ENCODE data around the gene STAC3. TPM values are rescaled to one million over a fixed set of nuclear protein-coding genes. Genes with fewer than 3 reads are reported as not detected.

STAC3 gene
- total RNA-seq, 4 donors from 2014 or later = 459 to 1,596 (median 855) TPM

DNA sequence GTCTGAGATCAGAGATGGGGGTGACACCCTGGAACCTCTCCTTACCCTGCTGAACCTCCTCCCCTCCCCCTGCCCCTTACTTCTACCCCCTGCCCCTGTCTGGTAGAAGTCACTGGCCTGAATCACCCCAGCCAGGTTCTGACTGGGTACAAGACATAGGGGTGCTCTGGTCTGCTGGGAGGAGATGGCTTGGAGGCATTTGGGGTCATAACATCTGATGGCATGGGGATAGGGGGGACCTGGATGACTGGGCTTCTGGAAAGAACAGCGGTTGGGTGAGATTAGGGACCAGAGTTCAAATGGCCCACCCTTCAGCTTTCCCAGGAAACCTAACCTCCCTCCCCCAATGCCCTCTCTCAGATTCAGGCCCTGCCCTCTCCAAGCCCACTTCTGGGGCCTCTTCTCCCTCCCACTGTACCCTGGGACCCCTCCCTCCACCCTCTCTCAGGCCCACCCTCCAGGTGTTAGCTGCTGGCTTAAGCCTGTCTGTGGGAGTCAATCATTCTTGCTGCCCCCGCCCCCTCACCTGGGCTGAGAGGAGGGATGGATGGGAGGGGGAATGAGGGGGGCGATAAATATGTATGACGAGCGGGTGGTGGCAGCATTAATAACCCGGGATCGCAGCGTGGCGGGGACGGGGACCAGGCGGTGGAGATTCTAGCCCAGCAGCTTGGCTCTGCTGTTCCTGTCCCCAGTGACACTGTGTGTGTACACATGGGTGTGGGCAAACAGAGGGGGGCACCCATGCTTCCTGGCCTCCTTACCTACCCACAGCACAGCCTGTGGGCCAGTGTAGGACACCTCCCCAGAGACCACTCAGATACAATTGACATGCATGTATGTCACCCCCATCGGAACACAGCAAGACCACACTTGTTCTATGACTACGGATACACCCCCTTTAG lies 28.4 kb downstream of the STAC3 start:
- Histone ChIP-seq H3K4me1 (peaks cover 0 to 1% of the 10 kb centered on the region in 2 donors), H3K27ac (no peak overlapping the region), H3K36me3 (no peaks in the 10 kb centered on the region), H3K4me3 (no peak overlapping the region), H3K9me3 (no peaks in the 10 kb centered on the region), H3K27me3 (peaks cover 70 to 88% (median 71%) of the 10 kb centered on the region in 3 donors)
- ATAC-seq = no peak
- intact Hi-C loops (cut with DNase I; ENCODE audit: low total_unique reads) = no loop called here
- DNase-seq = no peak
- no peak for TF ChIP-seq POLR2A (IDR thresholded peaks at IDR 0.05)
- TF ChIP-seq, protein P1, sequence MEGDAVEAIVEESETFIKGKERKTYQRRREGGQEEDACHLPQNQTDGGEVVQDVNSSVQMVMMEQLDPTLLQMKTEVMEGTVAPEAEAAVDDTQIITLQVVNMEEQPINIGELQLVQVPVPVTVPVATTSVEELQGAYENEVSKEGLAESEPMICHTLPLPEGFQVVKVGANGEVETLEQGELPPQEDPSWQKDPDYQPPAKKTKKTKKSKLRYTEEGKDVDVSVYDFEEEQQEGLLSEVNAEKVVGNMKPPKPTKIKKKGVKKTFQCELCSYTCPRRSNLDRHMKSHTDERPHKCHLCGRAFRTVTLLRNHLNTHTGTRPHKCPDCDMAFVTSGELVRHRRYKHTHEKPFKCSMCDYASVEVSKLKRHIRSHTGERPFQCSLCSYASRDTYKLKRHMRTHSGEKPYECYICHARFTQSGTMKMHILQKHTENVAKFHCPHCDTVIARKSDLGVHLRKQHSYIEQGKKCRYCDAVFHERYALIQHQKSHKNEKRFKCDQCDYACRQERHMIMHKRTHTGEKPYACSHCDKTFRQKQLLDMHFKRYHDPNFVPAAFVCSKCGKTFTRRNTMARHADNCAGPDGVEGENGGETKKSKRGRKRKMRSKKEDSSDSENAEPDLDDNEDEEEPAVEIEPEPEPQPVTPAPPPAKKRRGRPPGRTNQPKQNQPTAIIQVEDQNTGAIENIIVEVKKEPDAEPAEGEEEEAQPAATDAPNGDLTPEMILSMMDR (IDR thresholded peaks at IDR 0.05 in 4 of 5, conservative IDR thresholded peaks at IDR 0.05 in 1 of 5) = no peak
- in situ Hi-C loops (cut with MboI; ENCODE audit: low sequenced_read_pairs in 4 of 4) = no loop called here

DNA sequence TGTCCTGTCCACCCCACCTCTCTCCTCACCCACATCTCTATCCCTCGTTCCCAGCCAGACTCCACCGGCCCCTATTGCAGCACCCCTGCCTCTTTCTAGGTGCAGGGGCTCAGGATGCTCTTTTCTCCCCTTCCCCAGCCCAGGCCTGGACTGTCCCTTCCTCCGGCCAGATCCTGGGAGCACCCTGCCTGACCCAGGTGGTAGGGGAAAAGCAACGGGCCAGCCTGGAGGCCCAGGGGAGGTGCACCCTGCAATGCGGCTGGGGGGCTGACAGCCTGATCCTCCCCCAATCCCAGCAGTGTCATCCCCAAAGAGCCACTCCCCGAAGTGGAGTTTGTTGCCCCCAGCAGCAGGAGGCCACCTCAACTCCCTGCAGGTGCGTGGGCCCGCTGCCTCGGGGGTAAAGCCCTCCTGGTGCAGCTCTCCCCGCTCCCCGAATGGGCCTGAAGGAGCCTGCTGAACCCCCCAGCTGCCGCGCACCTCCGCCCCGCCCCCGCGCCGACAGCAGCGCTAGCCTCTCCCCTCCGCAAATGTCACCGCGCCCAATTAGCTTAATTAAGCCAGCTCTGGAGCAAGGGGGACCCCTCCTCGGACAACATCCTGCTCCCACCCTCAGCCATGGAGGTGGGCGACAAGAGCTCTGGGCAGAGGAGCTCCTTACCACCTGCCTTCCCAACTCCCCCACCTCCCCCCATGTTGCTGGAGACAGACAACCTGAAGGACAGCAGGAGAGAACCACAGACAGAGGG lies 29.6 kb downstream of the STAC3 start:
- in situ Hi-C loops (cut with MboI; ENCODE audit: low sequenced_read_pairs in 4 of 4) = no loop called here
- Histone ChIP-seq H3K27me3 (peaks cover 73 to 91% (median 76%) of the 10 kb centered on the region in 3 donors), H3K4me1 (peaks cover 0 to 10% of the 10 kb centered on the region in 2 donors), H3K36me3 (no peaks in the 10 kb centered on the region), H3K9me3 (no peaks in the 10 kb centered on the region), H3K27ac (no peak overlapping the region), H3K4me3 (no peak overlapping the region)
- intact Hi-C loops (cut with DNase I; ENCODE audit: low total_unique reads) = no loop called here
- ATAC-seq = no peak
- no peak for TF ChIP-seq POLR2A (IDR thresholded peaks at IDR 0.05)
- TF ChIP-seq, protein P1 (IDR thresholded peaks at IDR 0.05 in 4 of 5, conservative IDR thresholded peaks at IDR 0.05 in 1 of 5) = no peak
- DNase-seq = no peak

DNA sequence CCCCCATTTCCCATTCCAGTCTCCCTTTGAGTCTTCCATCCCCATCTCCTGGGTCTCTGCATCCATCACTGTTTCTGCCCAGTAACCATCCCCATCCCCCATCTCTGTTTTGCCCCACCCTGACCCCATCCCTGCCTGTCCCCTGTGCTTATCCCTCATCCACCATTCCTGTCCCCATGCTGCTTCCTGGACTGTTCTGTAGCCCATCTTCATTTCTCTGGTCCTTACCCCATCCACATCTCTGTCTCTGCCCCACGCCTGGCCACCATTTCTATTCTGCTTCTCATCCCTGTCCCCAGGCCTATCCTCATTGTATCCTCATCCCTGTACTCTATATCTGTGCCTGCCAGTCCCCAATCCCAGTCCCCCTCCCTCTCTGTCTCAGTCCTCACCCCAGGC lies 30.2 kb downstream of the STAC3 start:
- no peak for TF ChIP-seq POLR2A (IDR thresholded peaks at IDR 0.05)
- TF ChIP-seq, protein P1 (IDR thresholded peaks at IDR 0.05 in 4 of 5, conservative IDR thresholded peaks at IDR 0.05 in 1 of 5) = no peak
- no peaks in the 10 kb centered on the region for H3K9me3 ChIP-seq
- no peak overlapping the region for H3K27ac ChIP-seq
- in situ Hi-C loops (cut with MboI; ENCODE audit: low sequenced_read_pairs in 4 of 4) (no loop called here), intact Hi-C loops (cut with DNase I; ENCODE audit: low total_unique reads) (no loop called here)
- H3K27me3 ChIP-seq = peaks cover 76 to 92% (median 79%) of the 10 kb centered on the region in 3 donors
- no peak for ATAC-seq
- peaks cover 0 to 16% of the 10 kb centered on the region in 2 donors for H3K4me1 ChIP-seq
- no peak for DNase-seq
- no peaks in the 10 kb centered on the region for H3K36me3 ChIP-seq
- no peak overlapping the region for H3K4me3 ChIP-seq

DNA sequence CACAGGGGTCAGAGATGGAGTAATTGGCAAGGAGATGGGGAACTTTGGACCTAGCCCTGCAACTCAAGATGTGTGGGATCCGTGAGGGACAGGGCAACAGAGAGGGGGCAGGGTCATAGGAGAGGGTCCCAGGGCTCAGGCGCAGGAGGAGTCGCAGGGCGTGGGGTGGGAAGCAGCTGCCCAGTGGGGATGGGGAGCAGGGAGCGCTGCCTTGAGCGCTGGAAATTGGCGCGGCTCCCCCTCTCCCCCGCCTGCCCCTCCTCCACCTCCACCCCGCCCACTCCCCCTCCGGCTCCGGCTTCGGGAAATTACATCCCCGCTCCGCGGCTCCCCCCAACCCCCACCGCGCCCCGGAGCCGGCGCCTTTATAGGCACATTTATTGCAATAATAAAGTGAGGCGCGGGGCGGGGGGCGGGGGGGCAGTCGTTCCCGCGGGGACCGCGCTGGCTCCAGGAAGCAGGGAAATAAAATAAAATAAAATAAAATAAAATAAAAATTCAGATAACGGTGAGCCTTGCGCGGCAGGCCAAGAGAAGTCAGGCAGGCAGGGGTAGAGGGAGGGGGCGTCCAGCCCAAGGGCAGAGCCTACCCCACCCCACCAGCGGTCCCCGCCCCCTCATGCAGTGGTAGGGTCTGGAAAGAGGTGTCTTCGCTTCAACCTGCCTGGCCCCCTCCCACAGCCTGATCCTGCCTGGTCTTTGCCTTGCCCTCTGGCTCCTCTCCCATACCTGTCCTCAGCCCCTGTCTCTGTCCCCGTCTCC lies 30.8 kb downstream of the STAC3 start:
- ATAC-seq = no peak
- in situ Hi-C loops (cut with MboI; ENCODE audit: low sequenced_read_pairs in 4 of 4) = no loop called here

More for the DNA sequence above, 30.8 kb downstream of the STAC3 start:
- intact Hi-C loops (cut with DNase I; ENCODE audit: low total_unique reads) = no loop called here
- no peak overlapping the region for H3K4me3 ChIP-seq
- peaks cover 0 to 17% of the 10 kb centered on the region in 2 donors for H3K4me1 ChIP-seq
- H3K27me3 ChIP-seq = peaks cover 76 to 92% (median 80%) of the 10 kb centered on the region in 3 donors
- TF ChIP-seq POLR2A (IDR thresholded peaks at IDR 0.05) = no peak
- TF ChIP-seq, protein P1 (IDR thresholded peaks at IDR 0.05 in 4 of 5, conservative IDR thresholded peaks at IDR 0.05 in 1 of 5) = no peak
- no peak for DNase-seq
- H3K27ac ChIP-seq = no peak overlapping the region
- no peaks in the 10 kb centered on the region for H3K9me3 ChIP-seq
- H3K36me3 ChIP-seq = no peaks in the 10 kb centered on the region
